ENCODE measurements around the gene PCDH15.

The PCDH15 gene

GRCh38 chr10:54120806-54121205 lies 680.2 kb downstream of the PCDH15 start:
- DNase-seq, result no peak

- no peak for DNase-seq
These were observed 692.1 kb downstream of the PCDH15 start for GRCh38 chr10:54108961-54109360.

- no peak for DNase-seq
These were observed 704.1 kb downstream of the PCDH15 start for GRCh38 chr10:54096892-54097291.

DNA sequence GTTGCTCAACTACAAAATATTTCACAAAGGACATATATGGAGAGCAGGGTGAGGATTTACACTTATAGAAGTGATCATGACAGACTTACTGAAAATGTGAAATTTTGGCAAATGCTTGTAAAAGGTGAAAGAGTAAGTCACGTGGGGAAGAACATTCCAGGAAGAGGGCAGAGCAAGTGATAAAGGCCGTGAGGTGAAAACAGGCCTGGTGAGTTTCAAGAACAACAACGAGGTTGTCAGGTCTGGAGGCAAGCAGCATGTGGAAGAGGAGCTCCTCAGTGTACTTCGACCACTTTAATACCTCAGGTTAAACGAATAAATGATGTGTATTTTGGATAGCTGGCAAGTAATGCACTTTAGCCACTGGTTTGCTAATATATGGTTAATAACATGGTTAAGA lies 706.7 kb downstream of the PCDH15 start:
- DNase-seq, result no peak

- no peak for DNase-seq
These were observed 709.8 kb downstream of the PCDH15 start for GRCh38 chr10:54091237-54091636.

DNA sequence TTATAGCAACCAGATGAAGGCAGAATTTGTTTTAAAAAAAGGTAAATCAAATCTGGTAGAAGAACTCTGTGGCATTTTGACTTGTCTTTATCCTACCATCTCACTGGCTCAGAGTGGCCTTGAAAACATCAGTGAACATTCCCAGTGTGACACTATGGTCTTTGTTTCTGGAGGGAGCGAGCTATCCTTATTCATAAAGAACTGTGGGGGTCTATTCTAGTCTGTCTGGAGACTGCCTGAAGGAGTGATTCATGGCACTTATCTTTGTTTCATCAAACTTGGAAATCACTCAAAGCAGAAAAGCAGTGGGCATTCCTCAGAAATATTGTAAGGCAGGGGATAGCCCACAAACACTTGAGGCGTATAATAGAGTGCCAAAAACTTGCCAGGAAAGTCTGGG lies 719.1 kb downstream of the PCDH15 start:
- DNase-seq, result no peak

DNA sequence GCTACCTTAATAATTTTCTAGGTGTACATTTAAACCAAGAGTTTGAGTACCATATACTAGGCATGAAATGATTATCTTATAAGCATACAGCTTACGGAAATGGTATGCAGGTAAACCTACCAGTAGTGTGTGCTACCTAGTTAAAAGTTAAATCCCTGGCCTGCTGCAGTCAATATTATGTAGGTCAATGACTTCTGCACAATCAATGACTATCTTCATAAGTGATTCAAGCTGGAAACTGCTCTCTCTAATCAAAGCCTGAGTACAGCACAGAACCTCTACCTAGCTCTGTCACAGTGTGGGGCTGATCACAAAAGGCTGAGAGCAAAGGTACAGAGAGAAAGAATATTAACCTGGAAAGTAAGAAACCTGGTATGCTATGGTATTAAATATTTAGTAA lies 733.7 kb downstream of the PCDH15 start:
- no peak for DNase-seq

DNA sequence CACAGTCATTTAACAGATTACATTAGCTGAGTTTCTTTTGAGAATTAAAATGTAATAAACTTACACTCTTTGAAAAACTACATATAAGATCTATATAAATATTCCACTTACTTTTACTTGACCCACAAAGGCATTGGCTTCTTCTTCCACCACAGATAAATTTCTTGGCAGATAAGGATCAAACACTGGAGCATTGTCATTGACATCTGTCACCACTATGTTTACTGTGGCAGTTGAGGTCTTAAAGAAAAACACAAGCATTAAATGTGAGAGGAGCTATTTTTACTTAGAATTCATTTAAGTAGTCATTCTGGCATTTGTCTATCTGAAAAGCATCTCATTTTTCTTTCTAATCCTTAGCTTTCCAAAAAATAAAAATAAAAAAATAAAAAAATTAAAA lies 734.4 kb downstream of the PCDH15 start:
- DNase-seq, result no peak

- no peak for DNase-seq
These were observed 735.9 kb downstream of the PCDH15 start for GRCh38 chr10:54065106-54065505.

GRCh38 chr10:54064215-54064614 lies 736.8 kb downstream of the PCDH15 start:
- DNase-seq, result no peak

GRCh38 chr10:54063514-54063913 lies 737.5 kb downstream of the PCDH15 start:
- DNase-seq, result no peak

DNA sequence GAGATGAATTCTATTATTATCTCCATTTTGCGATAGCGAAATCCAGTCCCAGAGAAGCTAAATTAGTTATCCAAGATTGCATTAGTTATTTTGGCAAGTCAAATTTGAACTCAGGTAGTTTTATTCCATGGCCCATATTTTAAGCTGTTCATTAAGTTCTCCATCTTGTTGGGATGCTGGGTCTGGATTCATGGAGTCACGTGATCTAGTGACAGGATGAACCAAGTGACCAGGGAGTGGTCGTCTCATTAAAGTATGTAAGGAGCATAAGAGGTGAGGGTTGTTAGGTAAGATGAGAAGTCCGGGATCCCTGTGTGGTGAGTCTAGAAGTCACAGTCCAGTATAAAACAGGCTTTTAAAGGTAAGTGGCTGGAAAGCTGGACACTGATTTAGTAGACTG lies 740.5 kb downstream of the PCDH15 start:
- DNase-seq, result no peak

GRCh38 chr10:54057357-54057756 lies 743.7 kb downstream of the PCDH15 start:
- DNase-seq, result no peak

DNA sequence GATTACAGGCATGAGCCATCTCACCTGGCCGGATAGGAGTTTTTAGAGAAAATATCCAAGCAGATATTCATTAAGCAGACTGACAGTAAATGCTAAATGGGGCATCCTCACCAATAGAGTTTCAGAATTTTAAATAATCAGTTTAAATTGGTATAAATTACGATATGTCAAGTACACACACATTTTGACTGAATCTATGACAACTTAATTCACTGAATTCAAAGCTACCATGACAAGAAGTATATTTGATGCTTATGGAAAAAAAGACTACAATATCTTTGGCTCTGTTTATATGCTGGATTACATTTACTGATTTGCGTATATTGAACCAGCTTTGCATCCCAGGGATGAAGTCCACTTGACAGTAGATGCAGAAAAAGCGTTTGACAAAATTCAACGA lies 774.7 kb downstream of the PCDH15 start:
- DNase-seq, result no peak

DNA sequence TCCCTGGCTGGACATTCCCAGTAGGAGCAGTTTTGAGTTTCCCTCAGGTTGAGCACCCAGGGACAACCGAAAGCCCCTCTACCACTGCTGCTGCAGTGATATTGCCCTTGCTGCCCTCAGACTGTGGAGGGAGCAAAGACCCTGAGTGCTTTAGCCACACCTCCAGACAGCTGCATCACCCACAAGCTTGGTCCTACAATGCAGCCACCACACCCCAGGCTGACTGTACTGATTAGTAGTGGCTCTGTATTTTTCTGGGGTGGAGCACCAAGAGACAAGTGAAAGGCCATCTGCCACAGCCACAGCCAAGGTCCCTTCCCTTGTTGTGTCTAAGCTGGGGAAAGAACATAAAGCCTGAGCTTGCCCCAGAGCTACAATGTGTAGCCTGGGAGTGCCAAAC lies 789.9 kb downstream of the PCDH15 start:
- no peak for DNase-seq

DNA sequence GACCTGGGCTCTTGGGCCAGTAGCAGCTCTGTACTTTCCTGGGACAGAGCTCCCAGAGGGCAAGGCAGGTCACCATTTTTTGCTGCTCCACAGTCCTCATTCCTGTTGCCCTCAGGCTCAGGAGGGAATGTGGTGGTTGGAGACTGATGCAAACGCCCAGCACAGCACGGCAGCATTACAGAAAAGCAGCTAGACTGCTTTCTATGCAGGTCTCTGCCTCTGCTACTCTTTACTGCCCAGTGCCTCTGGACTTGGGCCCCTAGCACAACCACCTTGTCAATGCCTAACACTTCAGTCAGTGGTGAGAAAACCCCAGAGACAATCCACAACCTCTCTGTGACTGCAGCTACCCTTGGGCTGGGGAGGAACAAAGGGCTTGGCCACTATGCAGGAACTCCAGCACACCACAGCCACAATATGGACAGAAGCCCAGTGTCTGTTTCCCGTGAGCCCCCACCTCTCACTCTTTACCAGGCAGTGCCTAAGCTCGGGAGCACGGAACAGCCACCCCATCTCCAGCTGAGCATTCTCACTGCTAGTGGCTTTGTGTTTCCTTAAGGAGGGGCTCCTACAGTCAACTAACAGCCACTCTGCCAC lies 790.6 kb downstream of the PCDH15 start:
- DNase-seq, result no peak

DNA sequence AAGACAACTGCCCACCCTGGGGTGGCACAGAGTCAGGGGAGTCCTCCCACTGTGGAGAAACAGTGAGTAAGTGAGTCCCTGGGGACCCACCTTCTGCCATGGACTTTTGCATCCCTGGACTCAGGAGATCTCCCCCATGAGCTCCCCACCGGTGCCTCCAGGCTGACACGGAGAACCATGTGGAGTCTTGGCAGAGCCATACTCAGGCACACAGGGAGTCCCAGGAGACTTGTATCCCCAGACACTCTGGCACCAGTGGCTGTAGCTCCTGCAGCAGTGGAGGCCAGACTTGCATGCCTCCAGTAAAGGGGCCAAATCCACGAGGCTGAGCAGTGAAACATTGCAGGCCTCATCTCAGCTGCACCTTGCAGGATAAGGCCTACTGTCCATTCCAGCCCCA lies 791.4 kb downstream of the PCDH15 start:
- no peak for DNase-seq

GRCh38 chr10:54002077-54002476 lies 799.0 kb downstream of the PCDH15 start:
- no peak for DNase-seq

DNA sequence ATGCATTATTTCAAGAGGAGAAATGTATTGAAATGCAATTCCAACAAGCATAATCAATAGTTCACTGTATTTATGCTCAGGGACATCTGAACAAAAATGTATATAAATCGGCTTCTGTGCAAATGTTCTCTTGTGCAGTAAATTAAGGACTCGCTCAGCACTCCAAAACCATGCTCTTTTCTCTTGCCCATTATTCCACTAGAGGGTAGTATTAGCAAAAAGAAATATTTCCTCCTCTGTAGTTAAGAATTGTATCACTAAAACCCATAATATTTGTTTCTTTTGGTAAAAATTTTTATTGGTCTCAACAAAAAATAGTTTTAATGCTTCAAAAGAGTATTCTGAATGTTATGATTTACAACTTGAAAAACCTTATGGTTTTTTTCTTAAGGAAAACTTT lies 803.1 kb downstream of the PCDH15 start:
- DNase-seq, result no peak

DNA sequence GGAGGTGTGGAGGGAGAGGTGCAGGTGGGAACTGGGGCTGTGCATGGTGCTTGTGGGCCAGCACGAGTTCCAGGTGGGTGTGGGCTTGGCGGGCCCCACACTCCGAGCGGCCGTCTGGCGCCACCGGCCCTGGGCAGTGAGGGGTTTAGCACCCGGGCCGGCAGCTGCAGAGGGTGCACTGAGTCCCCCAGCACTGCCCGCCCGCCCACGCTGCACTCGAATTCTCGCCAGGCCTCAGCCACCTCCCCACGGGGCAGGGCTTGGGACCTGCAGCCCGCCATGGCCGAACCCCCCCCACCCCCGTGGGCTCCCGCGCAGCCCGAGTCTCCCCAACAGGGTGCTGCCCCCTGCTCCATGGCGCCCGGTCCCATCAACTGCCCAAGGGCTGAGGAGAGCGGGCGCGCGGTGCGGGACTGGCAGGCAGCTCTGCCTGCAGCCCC lies 810.2 kb downstream of the PCDH15 start:
- no peak for DNase-seq

DNA sequence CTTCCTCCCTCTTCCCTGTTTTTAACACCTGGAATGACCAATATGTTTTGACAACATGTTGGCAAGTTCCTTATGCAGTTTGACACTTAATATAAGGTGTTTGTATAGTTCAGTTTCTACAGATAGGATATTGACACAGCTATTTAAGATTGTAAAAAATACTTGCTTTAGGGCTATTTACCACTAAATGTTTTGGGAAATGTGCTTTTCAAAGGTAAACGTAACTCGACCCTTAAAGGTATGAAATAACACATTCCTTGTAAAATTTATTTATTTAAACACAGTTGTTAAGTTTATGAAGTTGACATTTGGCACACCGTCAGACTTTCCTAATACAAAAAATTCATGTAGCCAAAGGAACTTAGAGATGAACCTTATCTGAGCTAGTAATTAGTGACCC lies 817.6 kb downstream of the PCDH15 start:
- DNase-seq, result no peak

GRCh38 chr10:53980210-53980609 lies 820.8 kb downstream of the PCDH15 start:
- no peak for DNase-seq

DNA sequence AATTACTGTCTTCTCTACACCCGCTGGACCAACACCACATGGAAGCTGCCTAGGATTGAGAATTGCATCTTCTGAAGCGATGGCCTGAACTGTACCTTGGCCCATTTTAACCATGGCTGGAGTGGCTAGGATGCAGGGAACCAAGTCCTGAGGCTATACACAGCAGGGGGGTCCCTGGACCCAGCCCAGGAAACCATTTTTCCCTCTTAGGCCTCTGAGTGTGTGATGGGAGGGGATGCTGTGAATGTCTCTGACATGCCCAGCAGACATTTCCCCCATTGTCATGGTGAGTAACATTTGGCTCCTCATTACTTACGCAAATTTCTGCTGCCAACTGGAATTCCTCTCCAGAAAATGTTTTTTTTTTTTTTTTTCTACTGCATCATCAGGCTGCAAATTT lies 822.7 kb downstream of the PCDH15 start:
- no peak for DNase-seq

- DNase-seq, result no peak
These were observed 823.8 kb downstream of the PCDH15 start for GRCh38 chr10:53977267-53977666.

DNA sequence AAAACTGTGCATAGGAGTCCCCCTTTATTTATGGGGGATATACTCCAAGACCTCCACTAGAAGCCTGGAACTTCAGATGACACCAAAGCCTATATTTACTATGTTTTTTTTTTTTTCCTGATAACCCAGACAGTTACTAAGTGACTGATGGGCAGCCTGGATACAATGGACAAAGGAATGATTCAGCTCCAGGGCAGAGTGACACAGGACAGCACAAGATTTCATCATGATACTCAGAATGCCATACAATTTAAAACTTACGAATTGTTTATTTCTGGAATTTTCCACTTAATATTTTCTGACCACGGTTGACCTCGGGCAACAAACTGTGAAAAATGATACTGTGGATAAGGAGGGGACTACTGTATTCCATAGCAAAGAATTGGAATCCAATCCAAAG lies 843.6 kb downstream of the PCDH15 start:
- no peak for DNase-seq

DNA sequence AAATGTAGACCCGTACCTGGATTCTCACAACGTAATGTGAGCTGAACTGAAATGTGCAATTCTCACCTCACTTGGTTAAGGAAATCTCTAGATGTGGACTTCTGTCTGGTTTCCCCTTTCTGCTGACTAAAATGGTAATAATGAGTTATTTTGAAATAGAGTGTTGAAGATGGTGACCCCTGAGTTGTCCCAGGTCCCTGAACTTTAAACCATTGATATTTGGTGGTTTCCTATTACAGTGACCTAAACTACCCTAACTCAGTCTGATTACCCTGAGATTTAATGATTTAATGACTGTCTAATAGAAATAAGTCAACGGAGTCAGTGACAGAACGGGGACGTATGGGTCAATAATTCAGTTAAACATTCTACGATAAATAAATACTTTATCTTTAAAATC lies 845.9 kb downstream of the PCDH15 start:
- DNase-seq, result no peak
